HepG2 (cell line): ENCODE measurements around the gene GNB1. TPM values are rescaled to one million over a fixed set of nuclear protein-coding genes. Genes with fewer than 3 reads are reported as not detected.

Experiments
- ATAC-seq: fragments of 200-7000 bp; cut with Tn5 transposase; 3 replicates; pipeline ENCODE4 v1.9.1; 2020; ENCODE audit warnings: mild to moderate bottlenecking, moderate library complexity
- BruUV-seq: library from RNA; stranded (reverse); fragments of 400-500 nt; replicated peaks from 2 replicates; lab custom pipeline; 2021; lab: Mats Ljungman, UMichigan
- CTCF ChIA-PET: fragments of 300-600 bp; formaldehyde crosslinking; extraction: SDS; loops from one replicate; lab custom pipeline; 2021; ENCODE audit warnings: low total read pairs, inconsistent platforms, low intra/inter-chr PET ratio; lab: Yijun Ruan, JAX
- POLR2A ChIA-PET: fragments of 350-600 bp; sonication (Branson Sonifier 250); formaldehyde crosslinking; loops from one replicate; lab custom pipeline; 2020; ENCODE audit warnings: antibody characterized with exemption, inconsistent platforms; lab: Yijun Ruan, JAX
- DNase-seq: peaks from one replicate; pipeline ENCODE4 v3.0.0-alpha.2; 2015; ENCODE audit warnings: low spot score
- FAIRE-seq: peaks from 3 replicates; lab custom pipeline; 2011; peaks lifted over from hg19 to GRCh38; lab: Jason Lieb, UNC
- H2AFZ ChIP-seq: one replicate; pipeline ENCODE4 v1.6.1; 2011; ENCODE audit warnings: low read length, inconsistent platforms
- H3K27ac ChIP-seq: fragments of 300-600 bp; 3 replicates; pipeline ENCODE4 v1.8.0; 2011; ENCODE audit warnings: mixed run types, mild to moderate bottlenecking, mixed read lengths, low read length, inconsistent platforms; ENCODE audit not compliant: insufficient read depth; ENCODE audit errors: extremely low read length
- H3K27me3 ChIP-seq, 2 experiments: fragments of 200-600 bp in 1 of 2; 2 replicates in 1 of 2; 3 replicates in 1 of 2; pipeline versions ENCODE4 v1.6.0 to v1.8.0; 2011; ENCODE audit warnings: low read length in 2 of 2, mild to moderate bottlenecking in 2 of 2, moderate library complexity in 2 of 2, inconsistent platforms in 1 of 2; ENCODE audit not compliant: insufficient read depth in 2 of 2, control insufficient read depth in 1 of 2
- H3K36me3 ChIP-seq, 2 experiments: fragments of 200-600 bp in 1 of 2; replicated peaks in 1 of 2; 2 replicates in 1 of 2; 3 replicates in 1 of 2; pipeline versions ENCODE4 v1.5.1 to v1.8.0; 2011; ENCODE audit warnings: low read length in 2 of 2, inconsistent platforms in 1 of 2; ENCODE audit not compliant: insufficient read depth in 2 of 2, control insufficient read depth in 1 of 2
- H3K4me1 ChIP-seq: 2 replicates; pipeline ENCODE4 v1.5.1; 2012; ENCODE audit warnings: low read length, inconsistent platforms; ENCODE audit not compliant: insufficient read depth
- H3K4me2 ChIP-seq: 2 replicates; pipeline ENCODE4 v1.6.0; 2011; ENCODE audit warnings: low read depth, low read length, inconsistent platforms
- H3K4me3 ChIP-seq, 3 experiments: fragments of 200-600 bp in 1 of 3; sonication (generic), shearing (Covaris generic) in 1 of 3; replicated peaks in 1 of 3; 2 replicates each; pipeline ENCODE4 v1.5.1; 2011 to 2016; ENCODE audit warnings: low read length in 3 of 3, inconsistent platforms in 2 of 3, low read depth in 2 of 3, mild to moderate bottlenecking in 2 of 3, control low read depth in 1 of 3, mixed read lengths in 1 of 3; ENCODE audit not compliant: insufficient read depth in 1 of 3
- H3K79me2 ChIP-seq: one replicate; pipeline ENCODE4 v1.6.1; 2011; ENCODE audit warnings: low read length, inconsistent platforms; ENCODE audit not compliant: insufficient read depth
- H3K9ac ChIP-seq: 2 replicates; pipeline ENCODE4 v1.6.0; 2011; ENCODE audit warnings: mild to moderate bottlenecking, low read depth, low read length, inconsistent platforms; ENCODE audit not compliant: insufficient read depth
- H3K9me3 ChIP-seq: 2 replicates; pipeline ENCODE4 v1.5.1; 2012; ENCODE audit warnings: mild to moderate bottlenecking, low read length
- H4K20me1 ChIP-seq: 2 replicates; pipeline ENCODE4 v1.6.0; 2011; ENCODE audit warnings: inconsistent platforms, mild to moderate bottlenecking, low read length, moderate library complexity; ENCODE audit not compliant: insufficient read depth
- GATAD2A ChIP-seq: IDR thresholded peaks from 2 replicates; pipeline ENCODE4 v1.6.1; 2016
- IKZF1 ChIP-seq: fragments of 450-650 bp; IDR thresholded peaks from 2 replicates; pipeline ENCODE4 v1.7.1; 2016
- LCORL ChIP-seq, 2 experiments: fragments of 450-650 bp in 1 of 2; sonication (generic) in 1 of 2; formaldehyde crosslinking in 1 of 2; IDR thresholded peaks; 2 replicates each; pipeline versions ENCODE4 v1.5.0 to v1.6.1; 2017 to 2020; ENCODE audit warnings: antibody characterized with exemption in 1 of 2, missing genetic modification reagents in 1 of 2
- MBNL3 ChIP-seq: fragments of 250-450 bp; sonication (Bioruptor Pico); conservative IDR thresholded peaks from 2 replicates; pipeline ENCODE4 v1.8.0; 2022; ENCODE audit warnings: mild to moderate bottlenecking, inconsistent platforms
- MIER3 ChIP-seq: IDR thresholded peaks from 2 replicates; pipeline ENCODE4 v1.6.1; 2016; ENCODE audit warnings: missing compliant biosample characterization, borderline replicate concordance
- PCBP2 ChIP-seq: fragments of 200-400 bp; formaldehyde crosslinking; optimal IDR thresholded peaks from 2 replicates; pipeline ENCODE3; 2018; ENCODE audit warnings: low read length, low read depth; ENCODE audit not compliant: poor library complexity, severe bottlenecking
- POLR2G ChIP-seq: fragments of 200-400 bp; formaldehyde crosslinking; IDR thresholded peaks from 2 replicates; pipeline ENCODE4 v1.6.1; 2018; ENCODE audit warnings: mild to moderate bottlenecking, low read depth, low read length, moderate library complexity
- SIN3B ChIP-seq: fragments of 150-350 bp; IDR thresholded peaks from 2 replicates; pipeline ENCODE4 v1.6.1; 2014; ENCODE audit warnings: low read length
- SOX5 ChIP-seq: IDR thresholded peaks from 2 replicates; pipeline ENCODE4 v1.6.1; 2016; ENCODE audit warnings: borderline replicate concordance
- ZNF274 ChIP-seq: sonication (generic); formaldehyde crosslinking; IDR thresholded peaks from 2 replicates; pipeline ENCODE4 v1.5.1; 2020; ENCODE audit warnings: mild to moderate bottlenecking, missing genetic modification reagents
- ZNF354B ChIP-seq: sonication (generic); formaldehyde crosslinking; IDR thresholded peaks from 2 replicates; pipeline ENCODE4 v1.8.0; 2022; ENCODE audit warnings: mild to moderate bottlenecking, missing genetic modification reagents
- ZNF382 ChIP-seq: sonication (generic); formaldehyde crosslinking; IDR thresholded peaks from 2 replicates; pipeline ENCODE4 v1.5.0; 2020; ENCODE audit warnings: missing genetic modification reagents, mild to moderate bottlenecking, borderline replicate concordance
- ZNF530 ChIP-seq: sonication (generic); formaldehyde crosslinking; IDR thresholded peaks from 2 replicates; pipeline ENCODE4 v1.5.0; 2020; ENCODE audit warnings: low read depth, mild to moderate bottlenecking, missing genetic modification reagents
- ZNF710 ChIP-seq: sonication (generic); formaldehyde crosslinking; IDR thresholded peaks from 2 replicates; pipeline ENCODE4 v1.5.0; 2020; ENCODE audit warnings: mild to moderate bottlenecking, missing genetic modification reagents, borderline replicate concordance
- WGBS: methylation state at CpG from one replicate; pipeline ENCODE4 v1.1.6; 2017; ENCODE audit warnings: low lambda C conversion rate; 5-methylcytosine and 5-hydroxymethylcytosine counted together
- in situ Hi-C: cut with HindIII; loops from 2 replicates; pipeline ENCODE4 v1.10.0; 2017; ENCODE audit warnings: low pct_unique_long_range_greater_than_20kb; ENCODE audit not compliant: extremely low pct_ligation_motif_present
- intact Hi-C: fragments of 100-400 bp; cut with micrococcal nuclease; formaldehyde crosslinking; loops from one replicate; pipeline ENCODE4 v1.10.0; 2022; ENCODE audit not compliant: unreplicated experiment
- polyA plus RNA-seq, 8 experiments: library from polyadenylated mRNA; depleted of rRNA in 3 of 8; stranded (reverse) in 7 of 8; unstranded in 1 of 8; fragments of >200 nt; fragmentation: Illumina TruSeq in 4 of 8; extraction: Trizol in 4 of 8; gene quantifications; 2 replicates each; pipeline versions ENCODE4 v1.2.1 to v1.2.3, GENCODE V29; 2011 to 2016; ENCODE audit warnings: low read depth in 4 of 8, missing spikeins in 1 of 8, mixed read lengths in 1 of 8; ENCODE audit not compliant: insufficient read depth in 1 of 8
- total RNA-seq, 5 experiments: library from RNA; depleted of rRNA; stranded (reverse); fragments of >200 nt; fragmentation: Illumina TruSeq; extraction: Trizol; gene quantifications; 2 replicates each; pipeline ENCODE4 v1.2.3, GENCODE V29; 2016; ENCODE audit warnings: low read depth in 1 of 5

Gene GNB1
- total and polyA plus RNA-seq, 2 of the 13 experiments (the other 11 are each of a cell fraction or from before 2014, with no cell fraction given) = 66.2 to 327 TPM

GRCh38 chr1:1842360-1843146 lies 48.3 kb downstream of the GNB1 start:
- Histone ChIP-seq H4K20me1 (peaks cover 38% of the 10 kb centered on the region), H3K79me2 (peaks cover 78% of the 10 kb centered on the region), H3K9me3 (no peaks in the 10 kb centered on the region), H3K4me1 (peaks cover 13% of the 10 kb centered on the region), H3K27me3 (no peaks in the 10 kb centered on the region), H2AFZ (no peak overlapping the region), H3K27ac (no peak overlapping the region), H3K36me3 (peaks cover 7 to 9% of the 10 kb centered on the region in 2 experiments; a peak in 4 of 5 replicates), H3K4me2 (no peak overlapping the region), H3K9ac (no peak overlapping the region), H3K4me3 (no peak overlapping the region)
- no peak for TF ChIP-seq MIER3 (CRISPR knock-in tag)
- TF ChIP-seq ZNF530 (CRISPR knock-in tag) = no peak
- TF ChIP-seq MBNL3 (CRISPR knock-in tag) = no peak
- TF ChIP-seq LCORL (IDR thresholded peaks at IDR 0.05) = peak; percentile 71; the same call in 1 of the 2 replicates
- TF ChIP-seq LCORL (CRISPR knock-in tag; IDR thresholded peaks at IDR 0.05) = no peak
- TF ChIP-seq SOX5 (CRISPR knock-in tag) = no peak
- no peak for TF ChIP-seq IKZF1
- TF ChIP-seq ZNF274 (CRISPR knock-in tag) = no peak
- TF ChIP-seq PCBP2 = no peak
- TF ChIP-seq ZNF354B (CRISPR knock-in tag) = no peak
- no peak for TF ChIP-seq SIN3B
- TF ChIP-seq ZNF382 (CRISPR knock-in tag) = no peak
- 0 out of 2 replicates have a peak, but pooled peaks have one; percentile 12 for TF ChIP-seq POLR2G
- TF ChIP-seq ZNF710 (CRISPR knock-in tag) = no peak
- no peak for TF ChIP-seq GATAD2A (CRISPR knock-in tag)
- BruUV-seq = no TSS peak
- DNase-seq (no peak), FAIRE-seq (no peak), ATAC-seq (no peak)
- 96% methylated on average over 11 of the region's 11 CpGs for WGBS
- ChIA-PET CTCF (no interaction called here), POLR2A (no interaction called here)
- intact Hi-C loops (no loop called here), in situ Hi-C loops (no loop called here)
